Stomach (tissue), 4 donors: ENCODE results near the gene CCDC174.

Experiments used
- CTCF ChIP-seq, 7 experiments: fragments of 450-650 bp in 4 of 7; fragments of 200-600 bp in 3 of 7; sonication (generic) in 3 of 7; IDR thresholded peaks; one replicate each; pipeline ENCODE4 v1.5.1; 2016 to 2019; ENCODE audit warnings: antibody characterized with exemption in 7 of 7, control low read depth in 2 of 7, mild to moderate bottlenecking in 1 of 7
- EP300 ChIP-seq: sonication (generic); formaldehyde crosslinking; IDR thresholded peaks from one replicate; pipeline ENCODE4 v1.6.1; 2017; ENCODE audit warnings: antibody characterized with exemption

- TF ChIP-seq CTCF (IDR thresholded peaks at IDR 0.05) (no peak), EP300 (no peak)
These were observed 21.0 kb downstream of the CCDC174 start for GRCh38 chr3:14672588-14672987.
